ENCODE data around the gene SARDH. TPM values are rescaled to one million over a fixed set of nuclear protein-coding genes. Genes with fewer than 3 reads are reported as not detected.

Gene SARDH
- total RNA-seq, 1 experiment from 2014 or later: 7.3 TPM

- H3K4me3 ChIP-seq (ENCODE audit: insufficient read depth, low read depth, low read length): no peak overlapping the region
- no peak for DNase-seq
- H3K36me3 ChIP-seq (replicated peaks; ENCODE audit: control insufficient read depth, insufficient read depth, low read length): no peaks in the 10 kb centered on the region
- no peaks in the 10 kb centered on the region for H3K27me3 ChIP-seq (ENCODE audit: control insufficient read depth, insufficient read depth, low read length)
Observed at GRCh38 chr9:133689151-133689763, 48.9 kb downstream of the SARDH start.

DNA sequence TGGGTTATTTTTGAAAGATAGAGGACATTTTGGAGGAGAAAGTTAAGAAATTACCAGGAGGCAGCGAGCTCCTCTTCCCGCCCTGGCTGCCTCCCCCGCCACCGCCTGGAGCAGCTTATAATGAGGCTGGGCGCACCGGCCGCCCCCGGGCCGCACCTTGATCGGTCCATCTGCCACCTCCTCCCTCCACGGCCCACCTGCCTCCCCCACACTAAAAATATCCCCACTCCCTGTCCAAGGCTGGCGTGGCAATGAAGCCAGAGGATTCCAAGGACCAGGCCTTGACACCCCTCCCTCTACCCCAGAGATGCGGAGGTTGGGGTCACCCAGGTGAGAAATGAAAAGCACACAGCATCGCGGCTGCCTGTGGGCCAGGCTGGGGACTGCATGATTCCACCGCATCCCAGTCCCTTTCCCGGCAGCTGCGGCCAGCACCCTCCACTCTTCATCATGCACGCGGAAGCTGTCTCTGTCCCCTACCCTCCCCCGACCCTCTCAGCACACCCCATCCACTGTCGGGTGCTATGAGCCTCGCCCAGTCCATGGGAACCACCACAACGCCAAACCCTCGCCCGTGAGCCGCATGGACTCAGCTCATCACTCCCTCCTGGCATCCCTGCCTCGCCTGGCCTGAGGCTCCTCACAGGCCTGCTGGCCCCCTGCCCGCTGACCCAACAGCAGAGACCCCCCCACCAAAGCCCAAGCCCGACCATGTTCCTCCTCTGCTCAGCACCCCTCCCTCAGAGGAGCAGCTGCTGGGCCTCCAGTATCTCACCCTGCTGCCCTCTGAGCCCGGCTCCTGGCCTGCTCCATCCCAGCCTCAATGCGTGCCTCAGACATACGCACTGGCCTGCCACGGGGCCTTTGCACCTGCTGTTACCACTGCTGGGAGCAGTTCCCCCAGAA, 50.0 kb downstream of the SARDH start:
- no peak for DNase-seq
- no peaks in the 10 kb centered on the region for H3K27me3 ChIP-seq (ENCODE audit: control insufficient read depth, insufficient read depth, low read length)
- H3K4me3 ChIP-seq (ENCODE audit: insufficient read depth, low read depth, low read length): no peak overlapping the region
- H3K36me3 ChIP-seq (replicated peaks; ENCODE audit: control insufficient read depth, insufficient read depth, low read length): no peaks in the 10 kb centered on the region

- no peak overlapping the region for H3K4me3 ChIP-seq (ENCODE audit: insufficient read depth, low read depth, low read length)
- no peak for DNase-seq
- no peaks in the 10 kb centered on the region for H3K36me3 ChIP-seq (replicated peaks; ENCODE audit: control insufficient read depth, insufficient read depth, low read length)
- H3K27me3 ChIP-seq (ENCODE audit: control insufficient read depth, insufficient read depth, low read length): no peaks in the 10 kb centered on the region
Observed at GRCh38 chr9:133686642-133687575, 51.2 kb downstream of the SARDH start.

GRCh38 chr9:133685653-133686609, 52.2 kb downstream of the SARDH start:
- Histone ChIP-seq H3K36me3 (replicated peaks; ENCODE audit: control insufficient read depth, insufficient read depth, low read length) (no peaks in the 10 kb centered on the region), H3K4me3 (ENCODE audit: insufficient read depth, low read depth, low read length) (no peak overlapping the region), H3K27me3 (ENCODE audit: control insufficient read depth, insufficient read depth, low read length) (no peaks in the 10 kb centered on the region)
- no peak for DNase-seq

- no peaks in the 10 kb centered on the region for H3K27me3 ChIP-seq (ENCODE audit: control insufficient read depth, insufficient read depth, low read length)
- DNase-seq: no peak
- H3K4me3 ChIP-seq (ENCODE audit: insufficient read depth, low read depth, low read length): no peak overlapping the region
- H3K36me3 ChIP-seq (replicated peaks; ENCODE audit: control insufficient read depth, insufficient read depth, low read length): no peaks in the 10 kb centered on the region
Observed at GRCh38 chr9:133684936-133685361, 53.2 kb downstream of the SARDH start.

GRCh38 chr9:133684121-133684935, 53.8 kb downstream of the SARDH start:
- Histone ChIP-seq H3K4me3 (ENCODE audit: insufficient read depth, low read depth, low read length) (no peak overlapping the region), H3K27me3 (ENCODE audit: control insufficient read depth, insufficient read depth, low read length) (no peaks in the 10 kb centered on the region), H3K36me3 (replicated peaks; ENCODE audit: control insufficient read depth, insufficient read depth, low read length) (no peaks in the 10 kb centered on the region)
- no peak for DNase-seq

DNA sequence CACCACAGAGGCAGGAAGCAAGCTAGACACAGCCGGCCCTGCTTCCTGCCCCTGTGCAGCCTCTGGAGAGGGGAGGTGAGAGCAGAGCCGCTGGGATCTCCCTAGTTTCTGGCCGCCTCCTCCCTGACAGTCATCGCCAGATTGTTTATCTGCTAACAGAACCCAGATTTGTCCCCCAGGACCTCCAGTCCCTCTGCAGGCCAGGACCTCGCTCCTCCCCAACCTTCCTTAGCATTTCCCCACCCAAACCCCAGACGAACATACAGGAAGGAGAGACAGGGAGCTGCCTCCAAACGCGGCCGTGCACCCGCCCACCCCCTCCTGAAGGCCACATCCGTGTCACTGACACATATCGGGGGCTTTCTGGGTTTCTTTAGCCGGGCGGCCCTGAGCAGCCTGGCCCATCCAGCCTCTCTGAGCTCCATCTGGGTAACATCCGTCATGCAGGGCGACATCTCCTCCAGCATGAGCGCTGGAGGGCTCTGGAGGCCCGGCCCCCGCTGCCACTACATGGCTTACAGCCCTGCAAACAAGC, 54.5 kb downstream of the SARDH start:
- H3K4me3 ChIP-seq (ENCODE audit: insufficient read depth, low read depth, low read length): no peak overlapping the region
- DNase-seq: no peak
- no peaks in the 10 kb centered on the region for H3K36me3 ChIP-seq (replicated peaks; ENCODE audit: control insufficient read depth, insufficient read depth, low read length)

DNA sequence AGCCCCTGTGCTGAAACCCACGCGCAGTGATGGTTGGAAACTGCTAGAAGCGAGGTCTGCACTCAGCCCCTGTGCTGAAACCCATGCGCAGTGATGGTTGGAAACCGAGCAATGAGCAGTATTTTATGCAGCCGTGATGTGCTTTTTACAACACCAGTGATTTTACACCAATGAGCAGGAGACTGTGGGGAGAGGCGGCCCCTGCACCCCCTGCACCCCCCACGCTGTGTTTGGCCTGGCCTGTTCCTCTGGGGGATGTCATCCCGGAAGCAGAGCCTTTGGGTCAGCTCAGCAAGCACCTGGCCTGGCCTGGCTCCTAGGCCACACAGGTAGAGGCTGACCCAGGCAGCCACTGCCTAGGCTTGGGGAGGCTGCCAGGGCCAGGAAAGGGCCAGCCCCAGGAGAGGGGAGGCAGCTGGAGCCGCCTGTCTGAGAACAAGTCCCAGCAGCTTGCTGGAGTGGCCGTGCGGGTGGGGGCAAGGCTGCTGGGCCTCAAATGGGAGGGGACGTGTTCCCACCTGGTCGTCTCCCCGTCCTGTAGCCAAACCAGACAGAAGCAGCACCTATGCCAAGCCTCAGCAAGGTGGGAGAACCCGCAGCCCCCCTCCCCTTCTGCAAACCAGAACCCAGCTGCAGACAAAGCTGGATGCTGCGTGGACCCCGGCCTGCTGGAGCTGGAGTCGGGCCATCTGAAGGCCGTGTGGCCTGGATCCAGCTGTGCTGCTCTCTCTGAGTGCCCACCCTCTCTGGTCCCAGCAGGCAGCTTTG, 55.1 kb downstream of the SARDH start:
- Histone ChIP-seq H3K36me3 (replicated peaks; ENCODE audit: control insufficient read depth, insufficient read depth, low read length) (no peaks in the 10 kb centered on the region), H3K27me3 (ENCODE audit: control insufficient read depth, insufficient read depth, low read length) (no peaks in the 10 kb centered on the region), H3K4me3 (ENCODE audit: insufficient read depth, low read depth, low read length) (no peak overlapping the region)
- no peak for DNase-seq

More for the DNA sequence above, 54.5 kb downstream of the SARDH start:
- no peaks in the 10 kb centered on the region for H3K27me3 ChIP-seq (ENCODE audit: control insufficient read depth, insufficient read depth, low read length)

DNA sequence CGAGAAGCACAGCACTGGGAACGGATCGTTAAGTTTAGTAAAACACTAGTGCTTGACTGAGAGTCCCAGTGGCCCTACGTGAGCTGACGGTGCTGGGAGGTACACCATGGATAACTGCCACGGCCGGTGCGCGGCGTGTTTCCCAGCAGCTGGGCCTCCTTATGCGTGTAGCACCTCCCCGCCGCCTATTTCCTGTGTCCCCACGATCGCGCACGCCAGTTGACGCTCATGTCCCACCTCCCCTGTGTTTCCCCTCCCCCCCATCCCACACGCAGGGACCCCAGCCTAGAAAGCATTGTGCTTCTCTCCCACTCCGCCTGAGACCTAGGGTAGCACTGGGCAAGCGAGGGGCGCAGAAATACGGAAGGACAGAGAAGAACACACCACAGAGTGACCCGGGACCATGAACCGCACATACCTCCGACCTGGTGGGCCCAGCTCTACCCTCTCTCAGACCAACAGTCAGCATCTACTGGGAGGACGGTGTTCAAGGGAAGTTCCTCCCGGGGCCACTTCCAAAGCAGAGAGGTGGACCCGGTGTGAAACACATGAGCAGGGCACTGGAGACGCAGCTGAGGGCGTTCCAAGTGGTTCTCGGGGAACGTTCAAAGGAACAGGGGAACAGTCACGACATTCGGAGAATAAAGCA, 56.4 kb downstream of the SARDH start:
- no peaks in the 10 kb centered on the region for H3K36me3 ChIP-seq (replicated peaks; ENCODE audit: control insufficient read depth, insufficient read depth, low read length)
- no peaks in the 10 kb centered on the region for H3K27me3 ChIP-seq (ENCODE audit: control insufficient read depth, insufficient read depth, low read length)
- no peak overlapping the region for H3K4me3 ChIP-seq (ENCODE audit: insufficient read depth, low read depth, low read length)
- DNase-seq: no peak

- Histone ChIP-seq H3K36me3 (replicated peaks; ENCODE audit: control insufficient read depth, insufficient read depth, low read length) (no peaks in the 10 kb centered on the region), H3K4me3 (ENCODE audit: insufficient read depth, low read depth, low read length) (no peak overlapping the region), H3K27me3 (ENCODE audit: control insufficient read depth, insufficient read depth, low read length) (no peaks in the 10 kb centered on the region)
- DNase-seq: no peak
Observed at GRCh38 chr9:133680976-133681657, 57.0 kb downstream of the SARDH start.

DNA sequence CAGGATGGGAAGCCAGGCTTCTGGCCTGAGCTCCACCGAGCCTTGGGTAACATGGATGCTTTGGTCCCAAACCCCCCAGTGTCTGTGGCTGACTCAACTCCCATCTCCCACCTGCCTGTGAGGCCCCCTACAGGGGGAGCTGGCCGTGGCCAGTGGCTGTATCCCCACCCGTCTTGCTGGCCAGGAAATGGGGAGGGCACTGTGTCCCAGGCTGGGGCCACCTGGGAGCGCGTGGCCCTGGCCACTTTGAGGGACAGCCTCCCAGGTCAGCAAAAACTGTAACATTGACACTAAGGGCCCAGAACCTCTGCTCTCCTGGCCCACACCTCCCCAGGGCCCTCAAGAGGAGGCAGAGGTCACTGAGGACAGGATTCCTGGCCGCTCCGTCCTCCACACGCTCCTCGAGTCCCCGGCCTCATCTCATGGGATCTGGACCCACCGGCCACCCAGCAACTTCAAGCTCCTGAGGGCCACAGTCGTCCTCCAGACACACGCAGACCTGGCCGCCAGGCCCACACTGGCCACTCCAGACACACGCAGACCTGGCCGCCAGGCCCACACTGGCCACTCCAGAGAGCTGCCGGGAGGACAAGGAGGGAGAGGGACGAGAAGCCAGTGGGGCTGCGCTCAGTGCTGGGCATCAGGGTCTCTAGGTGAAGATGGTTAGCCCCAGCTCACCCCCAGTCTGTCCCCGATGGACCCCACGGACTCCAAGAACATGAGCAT, 57.7 kb downstream of the SARDH start:
- H3K4me3 ChIP-seq (ENCODE audit: insufficient read depth, low read depth, low read length): no peak overlapping the region
- H3K36me3 ChIP-seq (replicated peaks; ENCODE audit: control insufficient read depth, insufficient read depth, low read length): no peaks in the 10 kb centered on the region
- H3K27me3 ChIP-seq (ENCODE audit: control insufficient read depth, insufficient read depth, low read length): no peaks in the 10 kb centered on the region
- no peak for DNase-seq

Data from H7 (cell line).